WTC11 (cell line): ENCODE data around the gene ITGAX.

Experiments used
- CTCF ChIP-seq: fragments of 200-600 bp; IDR thresholded peaks from 2 replicates; pipeline ENCODE4 v1.8.0; 2022; ENCODE audit warnings: antibody characterized with exemption
- ESRRA ChIP-seq: sonication (generic); formaldehyde crosslinking; IDR thresholded peaks from 2 replicates; pipeline ENCODE4 v1.8.1; 2022; ENCODE audit warnings: mild to moderate bottlenecking, missing genetic modification reagents, borderline replicate concordance
- FOXP1 ChIP-seq: sonication (generic); formaldehyde crosslinking; IDR thresholded peaks from 2 replicates; pipeline ENCODE4 v1.8.0; 2022; ENCODE audit warnings: missing genetic modification reagents, mild to moderate bottlenecking, moderate library complexity, borderline replicate concordance
- HMGA2 ChIP-seq: fragments of 250-450 bp; sonication (Bioruptor Pico); IDR thresholded peaks from 2 replicates; pipeline ENCODE4 v1.4.0; 2021; ENCODE audit warnings: mild to moderate bottlenecking, moderate library complexity
- IRF2 ChIP-seq: sonication (generic); formaldehyde crosslinking; IDR thresholded peaks from 2 replicates; pipeline ENCODE4 v1.8.0; 2022; ENCODE audit warnings: low read depth, missing genetic modification reagents, borderline replicate concordance
- MAX ChIP-seq: sonication (generic); formaldehyde crosslinking; IDR thresholded peaks from 2 replicates; pipeline ENCODE4 v1.8.0; 2022; ENCODE audit warnings: mild to moderate bottlenecking, missing genetic modification reagents
- NR1H2 ChIP-seq: sonication (generic); formaldehyde crosslinking; IDR thresholded peaks from 2 replicates; pipeline ENCODE4 v1.9.0; 2021; ENCODE audit warnings: mild to moderate bottlenecking, moderate library complexity, missing genetic modification reagents
- USF1 ChIP-seq: sonication (generic); formaldehyde crosslinking; IDR thresholded peaks from 2 replicates; pipeline ENCODE4 v1.8.0; 2022; ENCODE audit warnings: mild to moderate bottlenecking, missing genetic modification reagents

- TF ChIP-seq NR1H2 (no peak), CTCF (no peak), IRF2 (CRISPR knock-in tag) (no peak), FOXP1 (CRISPR knock-in tag) (no peak), USF1 (no peak), MAX (CRISPR knock-in tag) (no peak), HMGA2 (CRISPR knock-in tag) (no peak), ESRRA (CRISPR knock-in tag) (no peak)
Observed at GRCh38 chr16:31323959-31324629, 30.9 kb upstream of the ITGAX start.
